Measurements from ENCODE around the gene GMNN.

GRCh38 chr6:24802271-24803059 lies 27.7 kb downstream of the GMNN start:
- TF ChIP-seq CTCF (IDR thresholded peaks at IDR 0.05) = no peak
- TF ChIP-seq POLR2A (IDR thresholded peaks at IDR 0.05) = no peak

All from thyroid gland (tissue), 4 donors.